Activated gamma-delta T cell treated with Interleukin-2 at 50 U/mL for 16 hours (primary cell): ENCODE results near the gene GABRB1.
A peak's percentile ranks its signal among the peaks of the same experiment; 100 is the strongest.

Source experiments
- DNase-seq: peaks from one replicate; pipeline ENCODE4 v3.0.0-alpha.2; 2020

GABRB1 gene

GRCh38 chr4:47031011-47031678 is at the start of gene GABRB1:
GABRB1 (plus strand) TSS chr4:47031567.
- DNase-seq, result no peak

- DNase-seq, result no peak
Measured at GRCh38 chr4:46984781-46985180, 46.6 kb upstream of the GABRB1 start.

GRCh38 chr4:46986922-46987638 is 44.3 kb upstream of the GABRB1 start:
- DNase-seq, result no peak

DNA sequence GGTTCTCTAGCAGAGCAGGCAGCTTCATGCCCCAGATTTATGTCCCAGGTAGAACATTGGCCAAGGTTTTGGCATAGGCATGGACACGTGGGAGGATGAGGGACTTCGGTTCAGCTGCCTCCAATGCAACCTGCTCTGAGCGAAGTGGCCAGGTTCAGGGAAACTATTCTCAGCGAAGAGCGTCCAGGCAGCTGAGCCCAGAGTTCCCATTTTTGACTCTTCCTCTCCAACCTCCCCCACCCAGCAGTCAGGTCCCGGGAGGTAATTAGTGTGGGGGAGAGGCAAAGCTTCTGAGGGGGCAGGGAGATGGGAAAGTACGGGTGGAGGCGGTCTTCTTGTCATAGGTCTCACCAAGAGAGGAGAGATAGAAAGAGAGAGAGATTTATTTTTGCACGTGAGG is 39.0 kb upstream of the GABRB1 start:
- no peak for DNase-seq

DNA sequence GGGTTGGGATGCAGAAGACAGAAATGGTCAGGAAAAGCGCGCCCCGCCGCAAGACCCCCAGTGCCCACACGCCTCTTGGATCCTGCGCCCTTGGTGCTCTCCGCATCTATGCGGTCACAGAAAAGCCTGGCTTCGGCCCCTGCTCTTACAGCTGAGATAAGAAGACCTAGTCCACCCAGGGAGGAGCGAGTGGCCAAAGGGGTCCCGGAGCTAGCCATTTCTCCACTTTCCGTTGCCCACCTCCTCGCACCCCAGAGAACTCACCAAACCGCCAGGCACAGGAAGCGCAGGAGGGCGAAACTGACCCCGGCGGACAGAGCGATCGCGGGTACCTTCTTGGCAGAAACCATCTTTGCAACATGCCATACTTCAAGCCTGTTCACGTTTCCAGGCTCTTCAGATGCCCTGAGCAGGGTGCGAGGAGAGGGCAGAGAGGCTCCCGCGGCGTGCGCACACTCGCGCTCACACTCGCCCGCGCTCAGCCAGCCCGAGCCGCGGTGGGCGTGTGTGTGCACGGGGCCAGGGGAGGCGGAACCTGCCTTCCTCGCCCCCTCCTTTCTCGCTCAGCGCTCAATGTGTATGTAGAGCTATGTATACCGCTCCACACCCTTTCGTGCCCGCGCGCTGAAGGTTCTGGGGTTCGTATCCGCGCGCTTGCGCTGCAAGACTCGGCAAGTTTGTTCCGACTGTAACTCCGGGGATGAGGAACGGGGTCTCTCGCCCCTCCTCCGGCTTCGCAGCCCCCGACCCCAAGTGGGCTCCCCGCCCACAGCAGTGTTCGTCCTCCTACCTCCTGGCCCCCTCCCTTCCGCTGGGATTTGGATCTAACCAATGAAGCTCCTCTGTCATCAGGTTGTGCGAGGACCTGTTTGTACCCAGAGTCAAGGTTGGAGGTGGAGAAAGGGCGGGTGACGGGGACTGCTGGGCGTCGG is 38.0 kb upstream of the GABRB1 start, which contains the start of gene GABRA4:
Gene GABRA4 (minus strand): TSS at position 507 of the 932 bp plus-strand sequence. CDS start 157 bp downstream, at position 350.
- DNase-seq, result no peak

- no peak for DNase-seq
Measured at GRCh38 chr4:46994007-46994405, 37.4 kb upstream of the GABRB1 start.

DNA sequence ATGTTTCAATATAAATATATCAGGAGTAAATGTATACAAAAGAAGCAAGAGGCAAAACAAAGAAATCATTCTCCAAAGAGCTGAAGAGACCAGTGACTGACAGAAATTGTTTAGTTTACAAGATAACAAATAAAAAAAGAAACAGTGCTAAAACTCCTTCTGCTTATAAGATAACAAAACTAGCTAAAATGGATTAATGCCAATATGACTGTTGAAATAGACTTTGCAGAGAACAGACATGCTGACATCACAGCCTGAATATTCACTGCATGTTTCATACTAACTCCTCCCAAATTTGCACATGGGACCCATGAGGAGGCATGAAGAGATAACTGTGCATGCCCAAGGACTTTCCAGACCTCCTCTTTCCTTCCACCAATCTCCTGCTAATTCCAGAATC is 31.8 kb upstream of the GABRB1 start:
- no peak for DNase-seq

DNA sequence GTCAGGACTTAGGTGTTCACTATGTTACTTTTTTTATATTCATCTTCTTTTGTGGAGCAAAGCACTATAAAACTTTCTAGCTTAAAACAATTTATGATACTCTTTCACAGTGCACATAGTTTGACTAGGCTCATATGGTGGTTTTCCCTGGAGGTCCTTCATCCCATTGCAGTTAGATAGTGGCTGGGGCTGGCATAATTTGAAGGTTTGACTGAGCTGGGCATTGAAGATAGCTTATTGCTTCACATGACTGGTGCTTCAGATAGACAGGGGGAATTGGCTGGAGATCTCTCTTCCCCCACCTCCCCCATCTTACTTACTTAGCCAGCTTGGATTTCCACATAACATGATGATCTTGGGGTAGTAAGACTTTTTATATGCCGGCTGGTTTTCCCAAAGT is 31.0 kb upstream of the GABRB1 start:
- no peak for DNase-seq

- DNase-seq, result no peak
Measured at GRCh38 chr4:47002580-47002979, 28.8 kb upstream of the GABRB1 start.

DNA sequence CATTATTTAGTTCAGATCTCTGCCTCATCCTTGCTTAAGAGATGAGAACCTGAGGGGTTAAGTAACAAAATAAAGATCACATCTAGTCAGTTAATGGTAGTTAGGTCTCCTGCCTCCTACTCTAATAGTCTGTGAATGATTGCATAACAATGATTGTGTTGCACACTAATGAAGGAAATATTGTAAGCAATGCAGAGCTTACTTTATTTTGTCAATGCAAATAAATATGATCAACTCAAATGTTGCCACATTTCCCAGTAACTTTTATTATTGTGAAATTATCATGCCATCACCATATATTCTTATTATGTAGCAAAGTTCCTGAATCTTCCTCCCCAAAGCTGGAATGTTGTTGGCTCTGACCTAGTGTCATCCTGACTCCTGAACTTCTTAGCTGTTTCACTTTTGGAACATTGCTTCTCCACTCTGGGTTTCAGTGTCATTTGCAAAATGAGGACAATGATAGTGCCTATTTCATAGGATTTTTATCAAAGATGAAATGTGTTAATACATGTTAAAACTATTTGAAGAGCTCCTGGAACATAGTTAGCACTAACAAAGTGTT is 20.9 kb upstream of the GABRB1 start:
- DNase-seq, result no peak

DNA sequence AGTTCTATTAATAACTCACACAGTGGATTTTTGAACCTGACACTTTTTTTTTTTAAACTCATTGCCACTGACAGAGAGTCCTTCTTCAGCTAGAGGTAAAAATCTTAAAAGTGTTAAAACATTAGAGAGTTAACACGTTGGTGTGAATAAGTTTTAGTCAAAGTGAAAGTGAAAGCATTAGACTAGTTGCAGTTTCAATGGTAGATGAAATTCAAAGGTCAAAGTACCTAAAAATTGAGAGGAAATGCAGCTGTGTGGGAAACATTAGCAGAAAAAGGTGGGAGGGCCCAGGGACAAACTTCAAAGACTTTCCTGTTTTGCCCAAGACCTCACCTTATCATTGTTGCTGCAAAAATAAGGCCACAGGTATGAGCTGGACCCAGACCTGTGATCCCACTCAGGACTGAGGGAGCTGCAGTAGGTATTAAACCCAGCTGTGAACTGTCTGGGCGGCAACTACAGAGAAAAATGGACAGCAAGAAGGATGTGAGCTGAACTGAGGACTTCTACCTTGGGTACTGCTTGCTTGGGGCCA is 20.4 kb upstream of the GABRB1 start:
- no peak for DNase-seq

DNA sequence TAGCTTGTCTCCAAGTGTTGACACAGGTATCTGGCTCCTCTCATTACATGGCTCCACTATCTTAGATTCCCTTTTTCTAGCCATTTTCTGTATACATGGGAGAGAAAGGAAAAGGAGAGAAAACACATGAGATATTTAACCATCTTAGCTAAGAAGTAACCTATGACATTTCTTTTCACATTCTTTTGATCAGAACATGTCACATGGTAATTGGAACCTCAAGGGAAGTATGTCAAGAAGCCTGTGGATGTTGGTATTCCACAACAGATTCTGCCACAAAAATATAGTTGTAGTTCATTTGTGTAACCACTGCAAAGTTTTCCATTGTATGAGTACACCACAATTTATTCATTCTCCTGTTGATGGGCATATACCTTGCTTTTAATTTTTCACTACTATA is 18.7 kb upstream of the GABRB1 start:
- no peak for DNase-seq

DNA sequence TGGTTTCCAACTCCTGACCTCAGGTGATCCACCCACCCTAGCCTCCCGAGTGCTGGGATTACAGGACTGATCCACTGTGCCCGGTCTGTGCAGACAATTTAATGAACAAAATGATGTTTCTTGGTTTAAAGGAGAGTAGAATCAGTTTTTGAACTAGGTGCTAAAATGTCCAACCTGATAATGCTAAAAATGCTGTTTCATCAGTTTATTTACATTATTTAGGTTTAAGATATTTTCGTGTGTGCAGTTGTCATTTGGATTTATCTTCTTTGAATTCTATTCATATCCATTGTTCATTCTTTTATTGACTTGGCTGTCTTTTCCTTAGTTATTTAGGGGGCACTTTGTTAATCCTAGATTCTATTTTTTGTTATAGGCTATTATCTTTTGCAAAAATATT is 18.0 kb upstream of the GABRB1 start:
- no peak for DNase-seq

DNA sequence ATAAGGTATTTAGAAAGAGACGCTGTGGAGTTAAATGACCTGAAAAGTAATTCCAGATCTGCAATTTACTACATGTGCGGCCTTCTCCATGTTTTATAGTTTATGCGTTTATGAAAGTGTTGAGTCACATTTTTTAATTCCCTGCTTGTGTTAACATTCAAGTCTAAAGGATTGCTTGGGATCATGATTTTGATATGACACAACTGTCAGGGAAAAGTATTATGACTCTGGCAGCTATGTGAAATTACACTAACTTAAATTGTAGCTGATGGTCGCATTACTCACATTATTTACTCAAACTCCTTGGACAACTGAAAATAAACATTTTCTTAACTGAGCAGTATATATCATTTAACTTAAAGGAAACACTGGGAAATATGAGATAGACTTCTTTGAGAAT is 14.3 kb upstream of the GABRB1 start:
- no peak for DNase-seq

GRCh38 chr4:47017494-47017893 is 13.9 kb upstream of the GABRB1 start:
- DNase-seq, result no peak

DNA sequence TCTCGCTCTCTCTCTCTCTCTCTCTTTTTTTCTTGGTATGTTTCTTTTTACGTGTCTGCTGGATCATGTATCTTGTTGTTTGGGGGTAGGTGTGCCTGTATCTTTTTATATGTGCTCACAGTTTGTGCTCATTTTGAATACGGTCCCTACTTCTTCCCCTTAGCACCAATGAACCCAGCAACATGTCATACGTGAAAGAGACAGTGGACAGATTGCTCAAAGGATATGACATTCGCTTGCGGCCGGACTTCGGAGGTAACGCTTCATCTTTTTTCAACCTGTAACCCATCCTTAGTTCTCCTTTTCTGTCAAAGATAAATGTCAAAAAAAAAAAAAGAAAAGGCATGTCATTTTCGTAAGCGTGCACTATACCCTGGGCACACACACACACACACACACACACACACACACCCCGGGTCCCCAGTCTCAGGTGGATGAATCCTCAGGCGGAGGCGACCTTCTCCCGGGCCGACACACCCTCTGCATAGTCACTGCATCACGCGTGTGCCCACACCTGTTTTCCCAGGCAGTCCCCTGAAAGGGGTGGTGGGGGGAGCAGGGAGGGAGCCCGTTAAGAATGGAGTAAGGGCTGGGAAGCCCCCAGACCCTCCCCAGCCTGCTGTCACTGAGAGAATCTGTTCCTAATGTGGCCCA is 511 bp downstream of the GABRB1 start:
- no peak for DNase-seq

DNA sequence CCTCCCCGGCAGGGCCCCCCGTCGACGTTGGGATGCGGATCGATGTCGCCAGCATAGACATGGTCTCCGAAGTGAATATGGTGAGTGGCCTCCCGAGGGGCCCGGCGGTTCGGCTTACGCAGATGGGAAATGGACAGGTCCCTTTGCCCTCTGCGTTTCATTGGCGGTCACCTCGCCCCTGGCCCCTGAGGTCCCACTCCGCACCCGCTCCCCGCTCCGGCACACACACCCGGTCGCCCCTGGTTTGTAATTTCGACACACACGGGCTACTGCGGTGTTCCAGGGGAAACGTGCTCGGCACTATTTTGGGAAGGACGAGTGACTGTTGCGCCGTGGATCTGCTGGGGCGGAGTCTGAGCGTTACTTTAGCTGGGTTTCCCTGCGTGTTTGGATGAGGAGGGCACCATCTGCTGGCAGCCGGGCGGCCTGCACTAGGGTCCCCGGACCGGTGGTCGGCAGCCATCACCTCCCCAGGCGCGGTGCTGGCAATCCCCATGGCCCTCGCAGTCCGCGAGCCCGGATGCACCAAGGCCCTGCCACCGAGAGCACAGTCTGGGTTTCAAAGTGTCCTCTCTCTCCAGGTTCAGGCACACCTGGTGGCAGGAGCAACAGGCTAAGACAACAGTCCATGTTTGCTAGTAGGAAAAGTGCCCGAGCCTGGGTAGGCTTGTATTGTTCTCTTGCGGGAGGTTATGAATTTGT is 1.2 kb downstream of the GABRB1 start:
- peak; percentile 8 for DNase-seq

GRCh38 chr4:47038263-47038662 is 6.9 kb downstream of the GABRB1 start:
- DNase-seq, result no peak

DNA sequence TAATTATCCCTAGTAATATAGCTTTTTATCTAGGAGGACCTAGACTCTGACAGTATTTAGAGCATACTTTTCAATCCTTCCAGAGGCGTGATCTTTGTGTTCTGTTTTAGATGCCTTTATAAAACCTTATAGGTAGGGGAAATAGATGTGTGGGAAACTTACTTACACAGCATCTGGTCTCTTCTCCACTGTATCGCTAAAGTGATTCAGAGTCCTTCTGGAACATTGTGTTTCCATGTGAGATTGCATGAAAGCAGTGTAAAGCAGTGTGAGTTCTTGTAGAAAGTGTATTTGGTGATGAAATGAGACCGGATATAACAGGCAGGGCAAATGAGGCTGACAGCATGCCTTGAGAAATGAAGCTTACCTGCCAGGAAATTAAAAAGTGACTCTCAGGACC is 9.5 kb downstream of the GABRB1 start:
- no peak for DNase-seq

- DNase-seq, result no peak
Measured at GRCh38 chr4:47043821-47044220, 12.5 kb downstream of the GABRB1 start.

- DNase-seq, result no peak
Measured at GRCh38 chr4:47045261-47045660, 13.9 kb downstream of the GABRB1 start.

GRCh38 chr4:47049347-47049746 is 18.0 kb downstream of the GABRB1 start:
- no peak for DNase-seq
